SK-N-SH treated with all-trans-retinoic acid at 6 μM for 48 hours (cell line): Measurements from ENCODE around the gene APEH.
"Not testable (repeated sequence)": the region's sequence is repeated elsewhere in the genome, so short reads cannot be mapped to it uniquely, and the experiment has no call there.

ENCODE experiments used
- ATAC-seq: fragments of 200-7000 bp; cut with Tn5 transposase; 3 replicates; pipeline ENCODE4 v1.9.1; 2020; ENCODE audit warnings: mild to moderate bottlenecking, moderate library complexity
- ARNTL ChIP-seq: fragments of 450-650 bp; formaldehyde crosslinking; IDR thresholded peaks from 2 replicates; pipeline ENCODE4 v1.5.0; 2020; ENCODE audit warnings: low read depth, mild to moderate bottlenecking, moderate library complexity, borderline replicate concordance
- BACH2 ChIP-seq: fragments of 250-450 bp; sonication (Bioruptor Pico); IDR thresholded peaks from 2 replicates; pipeline ENCODE4 v1.9.0; 2021; ENCODE audit warnings: mild to moderate bottlenecking, borderline replicate concordance
- CREB5 ChIP-seq: fragments of 250-450 bp; sonication (Bioruptor Pico); IDR thresholded peaks from 2 replicates; pipeline ENCODE4 v1.5.1; 2020; ENCODE audit warnings: low read depth, mild to moderate bottlenecking, moderate library complexity
- ESRRG ChIP-seq: fragments of 250-450 bp; sonication (Bioruptor Pico); IDR thresholded peaks from 2 replicates; pipeline ENCODE4 v1.6.1; 2021; ENCODE audit warnings: mild to moderate bottlenecking
- GLIS3 ChIP-seq: fragments of 250-450 bp; sonication (Bioruptor Pico); IDR thresholded peaks from 2 replicates; pipeline ENCODE4 v1.5.0; 2020; ENCODE audit warnings: mild to moderate bottlenecking, moderate library complexity
- OSR1 ChIP-seq: fragments of 250-450 bp; sonication (Bioruptor Pico); IDR thresholded peaks from 2 replicates; pipeline ENCODE4 v1.8.0; 2022; ENCODE audit warnings: moderate library complexity, mild to moderate bottlenecking, inconsistent platforms
- PPARA ChIP-seq: fragments of 250-450 bp; sonication (Bioruptor Pico); IDR thresholded peaks from 2 replicates; pipeline ENCODE4 v1.5.0; 2020; ENCODE audit warnings: mild to moderate bottlenecking, borderline replicate concordance
- TCF4 ChIP-seq: fragments of 250-450 bp; sonication (Bioruptor Pico); IDR thresholded peaks from 2 replicates; pipeline ENCODE4 v1.8.0; 2021; ENCODE audit warnings: mild to moderate bottlenecking, moderate library complexity, borderline replicate concordance
- ZFP3 ChIP-seq: fragments of 250-450 bp; sonication (Bioruptor Pico); IDR thresholded peaks from 2 replicates; pipeline ENCODE4 v1.5.0; 2020; ENCODE audit warnings: mild to moderate bottlenecking, moderate library complexity
- ZNF565 ChIP-seq: fragments of 450-650 bp; formaldehyde crosslinking; conservative IDR thresholded peaks from 2 replicates; pipeline ENCODE4 v1.5.0; 2020; ENCODE audit warnings: low read depth, mild to moderate bottlenecking, moderate library complexity
- TF ChIP-seq, protein P1 (sequence below): fragments of 250-450 bp; sonication (Bioruptor Pico); IDR thresholded peaks from 2 replicates; pipeline ENCODE4 v1.8.0; 2020; ENCODE audit warnings: mild to moderate bottlenecking, moderate library complexity, borderline replicate concordance

APEH gene

DNA sequence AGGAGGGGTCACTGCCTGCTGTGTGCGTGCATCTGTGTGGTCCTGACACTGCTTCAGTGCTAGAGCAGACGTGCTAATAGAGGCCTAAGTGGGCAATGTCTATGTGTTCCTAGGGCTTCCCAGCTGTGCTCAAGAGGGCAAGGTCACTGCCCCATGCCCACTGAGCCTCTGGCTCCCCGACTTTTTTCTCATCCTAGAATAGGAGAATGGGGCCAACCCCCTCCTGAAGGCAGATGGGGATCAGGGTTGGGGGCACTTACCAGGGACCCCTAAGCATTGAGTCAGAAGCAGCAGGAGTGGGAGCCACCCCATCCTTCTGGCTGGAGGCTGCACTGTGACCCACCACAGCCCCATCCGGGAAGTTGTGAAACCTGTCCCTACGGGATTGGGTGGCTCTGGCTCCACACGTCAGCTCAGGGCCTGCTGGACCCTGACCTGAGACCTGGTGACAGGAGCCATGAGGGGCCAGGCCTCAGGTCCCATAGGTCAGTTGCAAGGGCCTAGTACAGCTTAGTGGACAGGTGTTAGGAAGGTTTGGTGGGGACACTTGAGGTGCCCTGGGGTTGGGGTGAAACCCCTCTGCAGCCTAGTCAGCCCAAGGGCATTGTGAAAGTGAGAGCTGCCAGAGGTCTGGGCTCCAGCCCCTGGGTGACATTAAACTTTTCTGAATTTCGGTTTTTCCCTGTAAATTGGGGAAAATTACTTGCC is 14.3 kb downstream of the APEH start:
- 0 out of 3 replicates have a peak, but pooled peaks have one; percentile 0 for ATAC-seq

- peak; percentile 64 for ATAC-seq
- TF ChIP-seq ZFP3 (CRISPR knock-in tag), result peak; percentile 89
- TF ChIP-seq PPARA, result no peak
These were observed 15.1 kb downstream of the APEH start, which contains the start of the genes MST1 and RNF123 for GRCh38 chr3:49689046-49689907. Gene MST1 (minus strand): TSS chr3:49689474. CDS start chr3:49688691, 783 bp downstream. Gene RNF123 (plus strand): TSS chr3:49689557. CDS start chr3:49691166, 1,609 bp downstream.

DNA sequence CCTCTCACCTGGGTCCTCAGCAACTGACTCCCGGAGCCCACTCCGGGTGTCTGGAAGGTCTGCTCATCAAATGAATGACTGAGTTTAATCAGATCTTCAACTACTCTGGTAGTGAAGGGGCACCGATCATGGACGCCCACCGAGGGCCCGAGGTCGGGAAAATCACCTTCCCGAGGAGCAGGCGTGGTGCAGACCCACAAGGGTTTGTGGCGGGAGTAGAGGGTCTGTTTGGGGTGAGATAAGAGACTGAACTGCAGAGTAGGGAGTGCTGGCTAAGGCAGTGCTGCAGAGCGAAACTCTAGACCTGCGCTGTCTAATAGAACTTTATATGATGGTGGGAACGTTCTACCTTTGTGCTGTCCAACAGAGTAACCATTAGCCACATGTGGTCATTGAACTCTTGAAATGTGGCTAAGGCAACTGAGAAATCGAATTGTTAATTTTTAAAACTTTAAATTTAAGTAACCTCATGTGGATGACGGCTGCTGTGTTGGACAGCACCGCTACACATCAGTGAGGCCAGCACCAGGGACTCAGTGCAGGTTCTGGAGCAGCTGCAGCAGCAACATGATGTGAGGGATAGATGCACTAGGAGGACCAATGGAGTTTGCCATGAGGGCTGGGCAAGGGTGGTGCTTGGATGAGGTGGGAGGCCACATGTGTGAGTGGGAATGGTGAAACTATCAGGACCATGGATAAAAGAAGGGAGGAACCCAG is 15.9 kb downstream of the APEH start:
- not testable (repeated sequence) for ATAC-seq

DNA sequence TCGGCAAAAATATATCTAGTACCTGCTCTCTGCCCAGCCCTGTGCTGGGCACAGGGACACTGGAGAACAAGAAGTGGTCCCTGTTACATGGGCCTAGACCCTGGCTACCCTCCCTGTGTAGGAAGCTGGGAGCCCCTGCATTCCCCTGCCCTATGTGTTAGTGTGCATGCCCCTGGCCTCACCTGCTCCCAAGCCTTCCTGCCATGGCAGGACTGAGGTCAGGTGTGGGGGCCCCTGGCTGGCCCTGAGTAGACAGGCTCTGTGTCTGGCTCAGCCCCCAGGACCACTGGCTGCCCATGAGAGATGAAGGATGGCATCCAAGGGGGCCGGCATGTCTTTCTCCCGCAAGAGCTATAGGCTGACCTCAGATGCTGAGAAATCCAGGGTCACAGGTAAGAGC is 16.7 kb downstream of the APEH start:
- not testable (repeated sequence) for ATAC-seq

GRCh38 chr3:49691481-49691880 is 17.3 kb downstream of the APEH start:
- ATAC-seq, result not testable (repeated sequence)

DNA sequence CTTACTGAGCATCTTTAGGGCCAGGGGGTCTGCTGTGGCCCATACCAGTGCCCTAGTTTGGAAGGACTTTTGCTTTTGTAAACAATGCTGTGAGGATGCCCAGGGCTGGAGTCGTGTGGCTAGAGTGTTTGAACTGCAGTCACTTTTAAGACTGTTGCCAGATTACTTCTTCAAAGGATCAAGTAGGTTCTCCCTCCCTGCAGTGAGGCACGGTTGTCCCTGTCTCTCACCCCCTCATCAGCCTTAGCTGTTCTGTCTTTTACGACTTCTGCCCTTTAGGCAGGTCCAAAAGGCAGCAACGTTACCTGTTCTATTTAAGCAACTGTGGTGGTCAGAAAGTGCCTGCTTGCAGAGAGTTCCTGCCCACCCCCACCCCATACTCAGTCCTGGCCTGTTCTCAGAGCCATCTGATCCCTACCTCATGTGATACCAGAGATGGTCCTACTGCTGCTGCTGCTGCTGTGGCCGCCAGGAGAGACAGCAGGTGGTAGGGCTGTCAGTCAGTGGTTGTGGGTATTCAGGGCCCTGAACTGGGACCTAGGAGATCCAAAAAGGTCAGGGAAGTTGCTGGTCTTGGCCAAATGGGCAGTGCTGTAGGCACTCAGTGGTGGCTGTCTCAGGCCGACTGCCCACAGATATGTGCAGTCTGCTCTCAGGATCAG is 20.4 kb downstream of the APEH start:
- ATAC-seq, result not testable (repeated sequence)

GRCh38 chr3:49695350-49696015 is 21.3 kb downstream of the APEH start:
- not testable (repeated sequence) for ATAC-seq

- TF ChIP-seq ZNF565 (CRISPR knock-in tag) (no peak), OSR1 (CRISPR knock-in tag) (no peak)
- TF ChIP-seq, all 23 proteins: peak for 0
- no peak for ATAC-seq
These were observed 25.3 kb downstream of the APEH start for GRCh38 chr3:49699281-49699979.

- no peak for TF ChIP-seq OSR1 (CRISPR knock-in tag)
- no peak for TF ChIP-seq BACH2 (CRISPR knock-in tag)
- TF ChIP-seq ESRRG (CRISPR knock-in tag), result no peak
- TF ChIP-seq CREB5, result no peak
- no peak for TF ChIP-seq GLIS3 (CRISPR knock-in tag)
- no peak for TF ChIP-seq TCF4 (CRISPR knock-in tag)
- TF ChIP-seq ARNTL, result no peak
- no peak for TF ChIP-seq PPARA
- TF ChIP-seq, protein P1, sequence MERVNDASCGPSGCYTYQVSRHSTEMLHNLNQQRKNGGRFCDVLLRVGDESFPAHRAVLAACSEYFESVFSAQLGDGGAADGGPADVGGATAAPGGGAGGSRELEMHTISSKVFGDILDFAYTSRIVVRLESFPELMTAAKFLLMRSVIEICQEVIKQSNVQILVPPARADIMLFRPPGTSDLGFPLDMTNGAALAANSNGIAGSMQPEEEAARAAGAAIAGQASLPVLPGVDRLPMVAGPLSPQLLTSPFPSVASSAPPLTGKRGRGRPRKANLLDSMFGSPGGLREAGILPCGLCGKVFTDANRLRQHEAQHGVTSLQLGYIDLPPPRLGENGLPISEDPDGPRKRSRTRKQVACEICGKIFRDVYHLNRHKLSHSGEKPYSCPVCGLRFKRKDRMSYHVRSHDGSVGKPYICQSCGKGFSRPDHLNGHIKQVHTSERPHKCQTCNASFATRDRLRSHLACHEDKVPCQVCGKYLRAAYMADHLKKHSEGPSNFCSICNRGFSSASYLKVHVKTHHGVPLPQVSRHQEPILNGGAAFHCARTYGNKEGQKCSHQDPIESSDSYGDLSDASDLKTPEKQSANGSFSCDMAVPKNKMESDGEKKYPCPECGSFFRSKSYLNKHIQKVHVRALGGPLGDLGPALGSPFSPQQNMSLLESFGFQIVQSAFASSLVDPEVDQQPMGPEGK (CRISPR knock-in tag), result no peak
- ATAC-seq, result no peak
These were observed 25.9 kb downstream of the APEH start for GRCh38 chr3:49700014-49700413.
